Activated CD8-positive, alpha-beta memory T cell treated with anti-CD3 and anti-CD28 coated beads, Interleukin-2, amount 50 U/mL, for 1 hour (primary cell): ENCODE measurements around the gene CTDP1.
"Not testable (repeated sequence)": the region's sequence is repeated elsewhere in the genome, so short reads cannot be mapped to it uniquely, and the experiment has no call there.

Experiments used
- DNase-seq: peaks from one replicate; pipeline ENCODE4 v3.0.0-alpha.2; 2020; ENCODE audit errors: extremely low read depth

CTDP1 gene

DNA sequence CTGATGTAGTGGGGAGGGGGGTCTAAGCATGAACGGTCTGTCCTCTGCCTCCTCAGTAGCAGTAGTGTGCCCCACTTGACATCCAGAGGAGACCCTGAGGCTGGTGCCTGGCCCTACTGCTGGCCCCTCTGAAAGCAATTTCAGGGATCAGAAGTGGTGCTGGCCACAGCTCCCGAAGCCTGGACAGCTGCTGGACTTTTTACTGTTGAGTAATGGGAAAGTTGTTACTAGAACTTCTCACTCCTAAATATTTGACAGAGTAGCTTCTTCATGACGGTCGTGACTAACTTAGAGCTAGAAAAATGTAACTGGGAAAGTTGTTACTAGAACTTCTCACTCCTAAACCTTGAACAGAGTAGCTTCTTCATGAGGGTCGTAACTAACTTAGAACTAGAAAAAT, 23.3 kb downstream of the CTDP1 start:
- no peak for DNase-seq

DNA sequence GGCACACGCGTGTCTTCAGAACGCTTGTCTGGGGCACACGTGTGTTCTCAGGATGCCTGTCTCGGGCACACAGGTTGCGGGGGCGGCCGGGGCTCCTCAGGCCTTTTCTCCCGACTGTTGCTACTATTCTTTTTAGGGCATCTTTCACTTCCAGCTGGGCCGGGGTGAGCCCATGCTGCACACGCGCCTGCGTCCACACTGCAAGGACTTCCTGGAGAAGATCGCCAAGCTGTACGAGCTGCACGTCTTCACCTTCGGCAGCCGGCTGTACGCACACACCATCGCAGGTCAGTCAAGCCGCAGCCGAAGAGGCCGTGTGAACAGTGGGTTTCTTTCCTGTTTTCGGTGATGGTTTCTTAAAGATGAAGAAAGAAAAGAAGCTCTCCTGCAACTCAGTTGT, 25.0 kb downstream of the CTDP1 start:
- DNase-seq: no peak

DNA sequence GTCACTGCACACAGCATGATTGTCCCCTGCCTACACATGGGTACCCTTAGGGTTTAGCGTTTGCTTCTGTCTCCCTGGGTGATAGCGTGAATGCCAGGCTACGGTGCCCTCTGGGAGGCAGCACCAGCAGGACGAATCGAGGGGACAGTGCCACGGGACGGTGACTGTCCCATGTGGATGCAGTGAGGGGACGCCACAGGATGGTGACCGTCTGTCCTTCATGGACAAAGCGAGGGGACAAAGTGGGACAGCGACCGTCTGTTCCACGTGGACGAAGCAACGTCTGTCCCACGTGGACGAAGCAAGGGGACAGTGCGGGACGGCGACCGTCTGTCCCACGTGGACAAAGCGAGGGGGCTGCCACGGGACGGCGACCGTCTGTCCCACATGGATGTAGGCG, 25.7 kb downstream of the CTDP1 start:
- no peak for DNase-seq

DNA sequence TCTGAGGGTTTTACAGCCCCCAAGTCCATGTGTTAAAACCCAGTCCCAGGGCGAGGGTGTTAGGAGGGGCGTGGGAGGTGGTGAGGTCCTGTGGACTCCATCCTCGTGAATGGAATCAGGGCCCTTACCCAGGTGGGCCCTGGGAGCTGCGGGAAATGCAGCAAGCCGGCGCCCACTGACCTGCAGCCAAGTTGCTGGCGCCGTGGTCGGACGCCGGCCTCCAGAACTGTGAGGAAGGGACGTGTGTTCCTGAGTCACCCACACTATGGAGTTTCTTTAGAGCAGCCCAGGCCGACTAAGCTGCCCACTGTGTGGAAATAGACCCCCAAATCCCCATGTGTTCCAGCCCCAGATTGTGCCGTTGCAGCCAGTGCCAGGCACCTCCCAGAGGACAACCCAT, 26.4 kb downstream of the CTDP1 start:
- DNase-seq: no peak

DNA sequence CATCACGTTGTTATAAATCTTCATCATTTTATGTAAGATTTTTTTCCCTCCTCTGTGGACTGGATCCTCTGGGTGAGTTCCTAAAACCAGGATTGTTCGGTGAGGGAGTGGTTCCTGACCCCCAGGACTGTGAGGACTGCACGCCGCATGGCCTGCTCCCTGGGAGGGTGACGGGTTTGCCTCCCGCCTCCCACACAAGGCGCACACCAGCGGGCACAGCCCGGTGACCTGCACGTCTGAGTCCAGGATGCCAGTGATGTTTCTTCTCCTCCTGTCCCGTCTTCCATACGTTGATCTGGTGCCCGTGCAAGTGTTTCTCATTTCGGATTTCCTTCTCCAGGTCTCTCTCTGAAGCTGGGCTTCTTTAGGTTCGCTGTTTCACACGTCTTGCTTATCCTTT, 27.1 kb downstream of the CTDP1 start:
- no peak for DNase-seq

DNA sequence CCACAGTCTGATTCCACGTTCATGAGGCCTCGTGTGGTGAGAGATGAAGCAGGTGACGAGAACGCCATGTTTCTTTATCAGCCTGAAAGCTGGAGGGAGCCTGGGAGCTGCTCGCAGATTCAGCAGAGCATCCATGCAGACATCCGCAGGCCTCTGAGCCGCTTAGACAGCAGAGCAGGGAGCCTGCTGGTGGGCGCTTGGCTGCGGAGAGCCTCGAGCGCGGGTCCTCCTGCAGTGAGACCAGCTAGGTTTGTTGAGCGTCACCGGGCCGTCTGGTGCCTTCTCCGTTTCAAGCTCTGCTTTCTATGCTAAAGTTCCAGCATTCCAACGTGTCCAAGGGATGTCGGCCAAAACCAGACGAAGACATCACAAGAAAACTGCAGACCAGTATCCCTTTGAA, 27.6 kb downstream of the CTDP1 start:
- no peak for DNase-seq

DNA sequence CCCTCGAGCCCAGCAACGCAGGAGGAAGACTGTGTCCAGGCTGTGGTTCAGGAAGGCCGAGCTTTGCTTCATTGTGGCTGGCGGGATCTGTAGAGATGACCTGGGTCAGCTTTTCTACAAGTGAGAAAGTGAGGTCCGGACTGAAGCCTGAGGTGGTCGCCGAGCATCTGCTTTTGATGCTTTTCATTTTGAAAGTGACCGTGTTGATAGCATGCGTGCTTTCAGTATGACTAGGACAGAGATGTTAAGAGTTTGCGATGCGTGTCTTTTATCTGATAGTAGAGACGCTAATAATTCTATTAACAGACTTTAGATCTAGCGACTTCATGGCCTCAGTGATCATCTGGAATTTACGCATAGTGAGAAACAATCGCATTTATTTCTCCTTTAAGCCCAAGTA, 28.1 kb downstream of the CTDP1 start:
- DNase-seq: no peak

DNA sequence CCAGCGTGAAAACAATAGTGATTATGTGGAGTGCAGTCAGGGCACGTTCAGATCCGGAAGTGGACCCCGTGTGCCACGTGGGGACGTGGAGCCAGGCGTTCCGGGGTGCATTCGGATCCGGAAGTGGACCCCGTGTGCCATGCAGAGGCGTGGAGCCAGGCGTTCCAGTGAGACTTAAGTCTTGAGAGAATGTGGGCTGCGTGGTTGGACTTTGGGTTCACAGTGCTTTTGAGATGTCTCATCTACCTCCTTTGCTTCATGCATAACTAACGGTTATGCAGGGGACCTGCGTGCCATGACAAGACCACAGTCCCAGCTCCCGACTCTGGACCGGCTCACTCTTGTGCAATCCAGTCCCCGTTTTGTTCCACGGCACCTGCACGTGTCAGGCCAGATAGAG, 28.8 kb downstream of the CTDP1 start:
- no peak for DNase-seq

DNA sequence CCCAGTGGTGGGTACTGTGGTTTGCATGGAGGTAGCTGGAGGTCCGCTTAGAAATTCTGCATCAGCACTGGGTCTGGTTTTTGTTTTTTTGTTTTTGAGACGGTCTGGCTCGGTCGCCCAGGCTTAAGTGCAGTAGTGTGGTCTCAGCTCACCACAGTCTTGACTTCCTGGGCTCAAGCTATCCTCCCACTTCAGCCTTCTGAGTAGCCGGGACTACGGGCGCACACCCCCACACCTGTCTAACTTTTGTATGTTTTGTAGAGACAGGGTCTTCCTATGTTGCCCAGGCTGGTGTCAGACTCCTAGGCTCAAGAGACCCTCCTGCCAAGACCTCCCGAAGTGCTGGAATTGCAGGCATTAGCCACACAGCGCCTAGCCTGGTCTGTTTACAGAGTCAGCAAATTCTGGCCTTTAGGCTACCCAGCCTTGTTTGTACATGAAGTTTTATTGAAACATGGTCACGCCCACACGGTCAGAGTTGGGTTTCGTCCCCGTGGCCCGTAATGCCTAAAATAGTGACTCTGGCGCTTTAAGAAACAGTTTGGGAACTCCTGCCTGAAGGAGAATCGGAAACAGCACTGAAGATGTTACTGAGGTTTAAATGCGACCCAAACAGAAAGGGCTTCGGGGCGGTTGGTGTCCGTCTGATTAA, 32.7 kb downstream of the CTDP1 start:
- no peak for DNase-seq

DNA sequence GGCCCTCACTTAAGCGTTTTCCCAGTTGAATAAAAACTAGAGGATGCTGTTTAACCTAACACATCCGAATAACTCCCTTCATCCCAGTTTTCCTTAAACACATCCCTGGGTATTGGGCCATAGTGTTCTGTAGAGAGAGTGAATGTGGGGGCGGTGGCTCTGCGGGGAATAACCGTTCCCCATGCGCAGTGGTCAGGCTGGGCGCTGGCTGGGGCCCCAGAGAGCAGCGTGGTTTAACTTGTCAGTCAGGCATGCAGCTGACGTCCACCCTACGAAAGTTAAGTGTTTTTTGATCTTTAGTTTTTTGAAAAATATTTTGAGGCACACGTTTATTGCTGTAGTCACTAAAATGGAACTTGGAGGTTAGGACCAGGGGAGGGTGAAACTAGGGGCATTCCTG, 33.7 kb downstream of the CTDP1 start:
- DNase-seq: no peak

DNA sequence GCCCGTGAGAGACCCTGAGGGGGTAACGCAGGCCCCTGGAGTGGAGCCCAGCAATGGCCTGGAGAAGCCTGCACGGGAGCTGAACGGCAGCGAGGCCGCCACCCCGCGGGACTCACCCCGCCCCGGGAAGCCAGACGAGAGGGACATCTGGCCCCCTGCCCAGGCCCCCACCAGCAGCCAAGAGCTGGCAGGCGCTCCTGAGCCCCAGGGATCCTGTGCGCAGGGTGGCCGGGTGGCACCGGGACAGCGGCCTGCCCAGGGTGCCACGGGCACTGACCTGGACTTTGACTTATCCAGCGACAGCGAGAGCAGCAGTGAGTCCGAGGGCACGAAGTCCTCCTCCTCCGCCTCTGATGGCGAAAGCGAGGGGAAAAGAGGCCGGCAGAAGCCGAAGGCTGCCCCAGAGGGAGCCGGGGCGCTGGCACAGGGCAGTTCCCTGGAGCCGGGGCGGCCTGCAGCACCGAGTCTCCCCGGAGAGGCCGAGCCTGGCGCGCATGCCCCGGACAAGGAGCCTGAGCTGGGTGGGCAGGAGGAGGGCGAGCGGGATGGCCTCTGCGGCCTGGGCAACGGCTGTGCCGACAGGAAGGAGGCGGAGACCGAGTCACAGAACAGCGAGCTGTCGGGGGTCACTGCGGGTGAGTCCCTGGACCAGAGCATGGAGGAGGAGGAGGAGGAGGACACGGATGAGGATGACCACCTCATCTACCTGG, 35.1 kb downstream of the CTDP1 start:
- no peak for DNase-seq

DNA sequence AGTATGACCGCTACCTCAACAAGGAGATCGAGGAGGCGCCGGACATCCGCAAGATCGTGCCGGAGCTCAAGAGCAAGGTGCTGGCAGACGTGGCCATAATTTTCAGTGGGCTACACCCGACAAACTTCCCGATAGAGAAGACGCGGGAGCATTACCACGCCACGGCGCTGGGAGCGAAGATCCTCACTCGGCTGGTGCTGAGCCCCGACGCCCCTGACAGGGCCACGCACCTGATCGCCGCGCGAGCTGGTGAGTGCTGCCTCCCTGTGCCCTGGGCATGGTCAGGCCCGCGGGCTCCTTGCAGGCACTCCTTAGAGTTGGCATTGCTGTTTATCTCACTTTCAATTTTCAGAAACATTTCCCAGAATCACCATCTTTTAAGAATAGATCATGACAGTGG, 35.7 kb downstream of the CTDP1 start:
- DNase-seq: no peak

DNA sequence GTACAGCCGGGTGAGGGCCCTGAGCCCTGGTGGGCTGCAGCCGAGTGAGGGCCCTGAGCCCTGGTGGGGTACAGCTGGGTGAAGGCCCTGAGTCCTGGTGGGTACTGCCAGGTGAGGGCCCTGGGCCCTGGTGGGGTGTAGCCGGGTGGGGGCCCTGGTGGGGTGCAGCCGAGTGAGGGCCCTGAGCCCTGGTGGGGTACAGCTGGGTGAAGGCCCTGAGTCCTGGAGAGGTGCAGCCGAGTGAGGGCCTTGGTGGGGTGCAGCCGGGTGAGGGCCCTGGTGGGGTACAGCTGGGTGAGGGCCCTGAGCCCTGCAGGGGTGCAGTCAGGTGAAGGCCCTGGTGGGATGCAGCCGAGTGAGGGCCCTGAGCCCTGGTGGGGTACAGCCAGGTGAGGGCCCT, 37.5 kb downstream of the CTDP1 start:
- no peak for DNase-seq

DNA sequence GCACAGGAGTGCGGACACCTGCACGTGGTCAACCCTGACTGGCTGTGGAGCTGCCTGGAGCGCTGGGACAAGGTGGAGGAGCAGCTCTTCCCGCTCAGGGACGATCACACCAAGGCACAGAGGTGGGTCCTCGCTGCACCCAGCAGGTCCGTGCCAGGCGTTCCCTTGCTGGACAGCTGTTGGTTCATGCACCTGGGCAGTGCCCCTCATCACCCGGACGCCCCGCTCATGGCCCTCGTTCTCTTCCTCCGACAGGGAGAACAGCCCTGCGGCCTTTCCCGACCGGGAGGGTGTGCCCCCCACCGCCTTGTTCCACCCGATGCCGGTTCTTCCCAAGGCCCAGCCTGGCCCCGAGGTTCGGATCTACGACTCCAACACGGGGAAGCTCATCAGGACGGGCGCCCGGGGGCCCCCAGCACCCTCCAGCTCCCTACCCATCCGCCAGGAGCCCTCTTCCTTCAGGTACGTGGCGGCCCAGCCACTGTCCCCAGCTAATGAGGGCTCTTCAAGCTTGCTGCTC, 38.0 kb downstream of the CTDP1 start:
- DNase-seq: no peak

DNA sequence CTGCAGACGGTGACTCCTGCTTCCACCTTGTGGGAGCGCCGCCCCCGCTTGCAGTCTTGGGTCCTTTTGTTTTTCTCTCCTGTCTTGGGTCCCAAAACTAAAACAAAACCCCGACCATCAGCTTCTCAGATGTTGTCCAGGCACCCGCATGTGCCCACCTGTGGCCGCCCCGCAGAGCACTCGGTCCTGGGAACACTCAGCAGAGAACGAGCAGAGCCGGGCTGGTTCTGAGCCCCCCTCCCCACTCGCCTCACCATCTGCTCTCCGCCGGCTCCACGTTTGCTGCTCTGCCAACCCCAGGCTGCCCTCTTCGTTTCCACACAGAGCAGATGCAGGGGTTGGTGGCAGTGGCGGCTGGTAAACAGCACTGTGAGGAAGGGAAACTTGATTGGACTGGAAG, 38.5 kb downstream of the CTDP1 start:
- DNase-seq: no peak

DNA sequence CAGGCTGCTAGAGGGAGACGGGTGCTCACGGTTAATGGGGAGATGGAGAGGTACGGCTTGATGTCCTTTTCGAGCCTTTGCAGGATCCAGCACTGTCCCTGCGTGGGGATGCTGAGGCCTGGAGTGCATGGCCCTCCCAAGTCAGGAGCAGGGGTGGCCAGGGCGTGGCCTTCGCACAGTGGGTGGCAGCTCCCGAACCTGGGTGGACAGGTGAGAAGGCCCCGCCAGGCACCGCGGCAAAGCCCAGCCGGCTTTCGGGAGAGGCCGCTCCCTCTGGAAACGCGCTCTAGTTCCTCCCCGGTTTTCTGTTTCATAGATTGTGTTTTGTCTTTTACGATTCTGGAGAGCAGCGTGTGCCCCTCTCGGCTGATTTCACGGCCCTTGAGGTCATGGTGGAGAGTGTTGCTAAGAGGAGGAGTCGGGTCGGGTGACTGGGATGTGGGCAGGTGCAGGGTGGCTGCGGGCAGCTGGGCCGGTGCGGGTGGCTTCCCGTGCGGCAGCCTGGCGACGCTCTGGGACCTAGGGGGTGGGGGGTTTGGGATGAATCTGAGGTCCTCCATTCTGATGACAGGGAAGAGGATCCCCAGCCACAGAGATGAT, 39.4 kb downstream of the CTDP1 start:
- DNase-seq: no peak

DNA sequence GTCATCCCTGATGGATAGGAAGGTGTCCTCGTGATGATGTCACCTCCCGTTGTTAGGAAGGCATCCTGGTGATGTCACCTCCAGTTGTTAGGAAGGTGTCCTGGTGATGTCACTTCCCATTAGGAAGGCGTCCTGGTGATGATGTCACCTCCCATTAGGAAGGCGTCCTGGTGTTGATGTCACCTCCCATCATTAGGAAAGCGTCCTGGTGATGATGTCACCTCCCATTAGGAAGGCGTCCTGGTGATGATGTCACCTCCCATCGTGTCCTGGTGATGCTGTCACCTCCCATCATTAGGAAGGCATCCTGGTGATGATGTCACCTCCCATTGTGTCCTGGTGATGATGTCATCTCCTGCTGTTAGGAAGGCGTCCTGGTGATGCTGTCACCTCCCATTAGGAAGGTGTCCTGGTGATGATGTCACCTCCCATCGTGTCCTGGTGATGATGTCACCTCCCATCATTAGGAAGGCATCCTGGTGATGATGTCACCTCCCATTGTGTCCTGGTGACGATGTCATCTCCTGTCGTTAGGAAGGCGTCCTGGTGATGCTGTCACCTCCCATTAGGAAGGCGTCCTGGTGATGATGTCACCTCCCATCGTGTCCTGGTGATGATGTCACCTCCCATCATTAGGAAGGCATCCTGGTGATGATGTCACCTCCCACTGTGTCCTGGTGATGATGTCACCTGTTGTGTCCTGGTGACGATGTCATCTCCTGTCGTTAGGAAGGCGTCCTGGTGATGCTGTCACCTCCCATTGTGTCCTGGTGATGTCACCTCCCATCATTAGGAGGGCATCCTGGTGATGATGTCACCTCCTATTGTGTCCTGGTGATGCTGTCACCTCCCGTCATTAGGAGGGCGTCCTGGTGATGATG, 40.1 kb downstream of the CTDP1 start:
- not testable (repeated sequence) for DNase-seq

DNA sequence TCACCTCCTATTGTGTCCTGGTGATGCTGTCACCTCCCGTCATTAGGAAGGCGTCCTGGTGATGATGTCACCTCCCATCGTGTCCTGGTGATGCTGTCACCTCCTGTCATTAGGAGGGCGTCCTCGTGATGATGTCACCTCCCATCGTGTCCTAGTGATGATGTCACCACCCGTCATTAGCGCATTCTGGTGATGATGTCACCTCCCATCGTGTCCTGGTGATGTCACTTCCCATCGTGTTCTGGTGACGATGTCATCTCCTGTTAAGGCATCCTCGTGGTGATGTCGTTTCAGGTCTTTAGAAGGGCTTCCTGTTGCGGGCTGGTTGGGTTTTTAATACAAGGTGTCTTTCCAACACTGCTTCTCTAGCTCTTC, 40.7 kb downstream of the CTDP1 start:
- DNase-seq: no peak

DNA sequence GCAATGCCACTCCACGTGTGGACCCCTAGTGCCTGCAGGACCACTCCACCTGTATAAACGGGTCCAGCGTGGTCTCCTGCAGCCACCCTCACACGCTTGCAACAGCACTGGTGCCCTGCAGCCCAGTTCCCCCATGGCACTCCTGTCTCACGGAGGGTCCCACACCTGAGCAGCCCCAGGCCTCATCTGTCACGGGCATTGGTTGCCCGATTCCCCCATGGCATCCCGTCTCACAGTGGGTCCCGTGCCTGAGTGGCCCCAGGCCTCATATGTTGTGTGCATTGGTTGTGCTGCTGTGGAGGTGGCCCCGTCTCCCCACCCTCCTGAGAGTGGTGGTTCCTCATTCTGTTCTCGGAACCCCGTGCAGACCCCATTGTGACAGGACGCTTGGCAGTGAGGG, 43.4 kb downstream of the CTDP1 start:
- no peak for DNase-seq

DNA sequence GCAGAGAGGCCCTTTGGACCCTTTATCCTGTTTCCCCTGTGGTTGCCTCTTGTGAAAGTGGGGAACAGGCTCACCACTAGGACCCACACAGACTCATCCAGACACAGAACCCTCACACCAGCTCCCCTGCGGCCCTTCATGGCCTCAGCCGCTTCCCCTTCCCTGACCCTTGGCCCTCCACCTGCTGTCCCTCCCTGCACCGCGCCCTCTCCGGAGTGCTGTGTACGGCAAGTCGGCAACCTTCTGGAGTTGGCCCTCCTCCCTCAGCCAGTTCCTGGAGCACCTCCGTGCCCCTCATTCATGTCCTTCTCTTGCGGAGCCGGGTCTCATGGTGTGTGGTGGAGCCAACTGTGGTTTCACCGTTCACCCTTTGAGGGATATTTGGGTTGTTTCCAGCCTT, 44.0 kb downstream of the CTDP1 start:
- DNase-seq: no peak

DNA sequence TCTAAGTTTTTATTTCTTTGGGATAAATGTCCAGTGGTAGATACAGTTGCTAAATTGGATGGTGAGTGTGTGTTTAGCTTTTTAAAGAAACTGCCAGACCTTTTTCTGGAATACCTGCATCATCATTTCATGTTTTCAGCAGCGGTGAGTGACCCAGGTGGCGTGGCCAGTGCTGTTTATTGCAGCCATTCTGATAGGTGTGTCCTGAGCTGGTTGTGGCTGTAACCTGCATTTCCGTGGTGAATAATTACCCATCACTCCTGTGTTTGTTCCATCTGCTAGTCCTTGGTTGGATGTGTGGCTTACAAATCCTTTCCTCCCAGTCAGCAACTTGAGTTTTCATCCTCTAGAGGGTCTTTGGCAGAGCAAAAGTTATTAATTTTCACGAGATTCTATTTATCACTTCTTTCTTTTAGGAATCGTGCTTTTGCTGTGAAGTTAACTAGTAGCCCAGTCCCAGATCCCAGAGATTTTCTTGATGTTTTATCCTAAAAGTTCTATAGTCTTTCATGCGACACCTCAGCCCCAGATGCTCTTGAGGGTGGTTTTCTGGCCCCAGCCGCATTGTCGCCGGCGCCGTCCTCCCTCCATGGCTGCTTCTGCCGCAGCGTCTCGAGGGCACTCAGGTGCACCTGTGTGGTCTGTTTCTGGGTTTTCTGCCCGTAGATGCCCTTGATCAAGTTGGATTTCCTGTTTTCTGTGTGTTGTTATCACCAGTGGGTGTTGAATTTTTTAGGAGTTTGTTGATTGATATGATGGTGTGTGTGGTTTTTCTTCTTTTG, 44.9 kb downstream of the CTDP1 start:
- no peak for DNase-seq

DNA sequence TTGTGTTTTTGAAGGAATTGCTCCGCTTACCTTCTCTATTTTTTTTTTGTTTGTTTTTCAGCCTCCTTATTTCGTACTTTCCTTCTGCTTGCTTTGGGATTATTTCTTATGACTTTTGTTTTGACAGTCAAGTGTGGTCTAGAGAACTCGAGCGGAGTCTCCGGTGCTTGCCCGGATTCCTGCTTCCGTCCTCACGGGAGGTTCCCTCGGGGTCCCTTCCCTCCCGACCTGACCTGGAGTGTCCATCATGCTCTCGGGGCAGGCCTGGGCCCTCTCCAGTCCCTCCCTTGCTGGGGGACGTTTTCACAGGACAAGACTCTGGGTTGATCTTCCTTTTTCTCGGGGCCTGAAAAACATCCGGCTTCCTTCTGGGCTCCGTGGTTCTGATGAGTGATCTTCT, 45.9 kb downstream of the CTDP1 start:
- DNase-seq: no peak
